ENCODE results near the gene YY1AP1.
A peak's percentile ranks its signal among the peaks of the same experiment; 100 is the strongest.
"Not testable (repeated sequence)": the region's sequence is repeated elsewhere in the genome, so short reads cannot be mapped to it uniquely, and the experiment has no call there.

The YY1AP1 gene

GRCh38 chr1:155711457-155711856, 22.9 kb upstream of the YY1AP1 start:
- not testable (repeated sequence) for H3K27me3 ChIP-seq (ENCODE audit: control insufficient read depth, insufficient read depth, low read length); H3K27ac ChIP-seq (ENCODE audit: low read length); H3K4me3 ChIP-seq (ENCODE audit: low read length); H3K9ac ChIP-seq (ENCODE audit: low read length); H3K4me1 ChIP-seq (ENCODE audit: control insufficient read depth, low read depth, low read length); H3K9me3 ChIP-seq (ENCODE audit: control insufficient read depth, low read depth, low read length)
- peaks cover 19% of the 10 kb centered on the region for H3K36me3 ChIP-seq (ENCODE audit: control insufficient read depth, low read depth, low read length)

GRCh38 chr1:155709391-155709790, 20.8 kb upstream of the YY1AP1 start:
- Histone ChIP-seq H3K27ac (ENCODE audit: low read length) (no peak overlapping the region), H3K36me3 (ENCODE audit: control insufficient read depth, low read depth, low read length) (peaks cover 15% of the 10 kb centered on the region), H3K9ac (ENCODE audit: low read length) (no peak overlapping the region), H3K4me1 (ENCODE audit: control insufficient read depth, low read depth, low read length) (no peaks in the 10 kb centered on the region), H3K27me3 (ENCODE audit: control insufficient read depth, insufficient read depth, low read length) (no peaks in the 10 kb centered on the region), H3K9me3 (ENCODE audit: control insufficient read depth, low read depth, low read length) (no peaks in the 10 kb centered on the region), H3K4me3 (ENCODE audit: low read length) (no peak overlapping the region)

GRCh38 chr1:155706139-155706538, 17.6 kb upstream of the YY1AP1 start:
- Histone ChIP-seq H3K36me3 (ENCODE audit: control insufficient read depth, low read depth, low read length) (peaks cover 4% of the 10 kb centered on the region), H3K9me3 (ENCODE audit: control insufficient read depth, low read depth, low read length) (no peaks in the 10 kb centered on the region), H3K4me1 (ENCODE audit: control insufficient read depth, low read depth, low read length) (no peaks in the 10 kb centered on the region), H3K27ac (ENCODE audit: low read length) (no peak overlapping the region), H3K4me3 (ENCODE audit: low read length) (no peak overlapping the region), H3K9ac (ENCODE audit: low read length) (no peak overlapping the region), H3K27me3 (ENCODE audit: control insufficient read depth, insufficient read depth, low read length) (no peaks in the 10 kb centered on the region)

- not testable (repeated sequence) for H3K4me3 ChIP-seq (ENCODE audit: low read length); H3K27ac ChIP-seq (ENCODE audit: low read length); H3K9ac ChIP-seq (ENCODE audit: low read length); H3K36me3 ChIP-seq (ENCODE audit: control insufficient read depth, low read depth, low read length); H3K9me3 ChIP-seq (ENCODE audit: control insufficient read depth, low read depth, low read length); H3K27me3 ChIP-seq (ENCODE audit: control insufficient read depth, insufficient read depth, low read length); H3K4me1 ChIP-seq (ENCODE audit: control insufficient read depth, low read depth, low read length)
Measured at GRCh38 chr1:155704414-155704813, 15.8 kb upstream of the YY1AP1 start.

- H3K36me3 ChIP-seq (ENCODE audit: control insufficient read depth, low read depth, low read length), result no peaks in the 10 kb centered on the region
- H3K4me3 ChIP-seq (ENCODE audit: low read length), result no peak overlapping the region
- no peaks in the 10 kb centered on the region for H3K27me3 ChIP-seq (ENCODE audit: control insufficient read depth, insufficient read depth, low read length)
- H3K9me3 ChIP-seq (ENCODE audit: control insufficient read depth, low read depth, low read length), result no peaks in the 10 kb centered on the region
- H3K27ac ChIP-seq (ENCODE audit: low read length), result no peak overlapping the region
- H3K9ac ChIP-seq (ENCODE audit: low read length), result no peak overlapping the region
- H3K4me1 ChIP-seq (ENCODE audit: control insufficient read depth, low read depth, low read length), result no peaks in the 10 kb centered on the region
Measured at GRCh38 chr1:155703216-155703615, 14.6 kb upstream of the YY1AP1 start.

GRCh38 chr1:155701675-155702074, 13.1 kb upstream of the YY1AP1 start:
- H3K9me3 ChIP-seq (ENCODE audit: control insufficient read depth, low read depth, low read length); H3K4me3 ChIP-seq (ENCODE audit: low read length); H3K27ac ChIP-seq (ENCODE audit: low read length); H3K4me1 ChIP-seq (ENCODE audit: control insufficient read depth, low read depth, low read length); H3K9ac ChIP-seq (ENCODE audit: low read length); H3K27me3 ChIP-seq (ENCODE audit: control insufficient read depth, insufficient read depth, low read length); H3K36me3 ChIP-seq (ENCODE audit: control insufficient read depth, low read depth, low read length): not testable (repeated sequence)

GRCh38 chr1:155699062-155699461, 10.5 kb upstream of the YY1AP1 start:
- H3K4me1 ChIP-seq (ENCODE audit: control insufficient read depth, low read depth, low read length), result not testable (repeated sequence)

GRCh38 chr1:155698382-155699038, 9.9 kb upstream of the YY1AP1 start:
- Histone ChIP-seq H3K4me1 (ENCODE audit: control insufficient read depth, low read depth, low read length) (no peaks in the 10 kb centered on the region), H3K4me3 (ENCODE audit: low read length) (no peak overlapping the region), H3K9me3 (ENCODE audit: control insufficient read depth, low read depth, low read length) (no peaks in the 10 kb centered on the region), H3K9ac (ENCODE audit: low read length) (peak overlapping the region; percentile 13), H3K36me3 (ENCODE audit: control insufficient read depth, low read depth, low read length) (no peaks in the 10 kb centered on the region), H3K27ac (ENCODE audit: low read length) (no peak overlapping the region), H3K27me3 (ENCODE audit: control insufficient read depth, insufficient read depth, low read length) (no peaks in the 10 kb centered on the region)

More at GRCh38 chr1:155699062-155699461, 10.5 kb upstream of the YY1AP1 start:
- not testable (repeated sequence) for H3K4me3 ChIP-seq (ENCODE audit: low read length); H3K9me3 ChIP-seq (ENCODE audit: control insufficient read depth, low read depth, low read length); H3K27ac ChIP-seq (ENCODE audit: low read length); H3K36me3 ChIP-seq (ENCODE audit: control insufficient read depth, low read depth, low read length); H3K27me3 ChIP-seq (ENCODE audit: control insufficient read depth, insufficient read depth, low read length)
- peak overlapping the region; percentile 13 for H3K9ac ChIP-seq (ENCODE audit: low read length)

GRCh38 chr1:155697616-155698015, 9.0 kb upstream of the YY1AP1 start:
- not testable (repeated sequence) for H3K9ac ChIP-seq (ENCODE audit: low read length); H3K9me3 ChIP-seq (ENCODE audit: control insufficient read depth, low read depth, low read length); H3K27me3 ChIP-seq (ENCODE audit: control insufficient read depth, insufficient read depth, low read length); H3K4me1 ChIP-seq (ENCODE audit: control insufficient read depth, low read depth, low read length); H3K4me3 ChIP-seq (ENCODE audit: low read length); H3K27ac ChIP-seq (ENCODE audit: low read length); H3K36me3 ChIP-seq (ENCODE audit: control insufficient read depth, low read depth, low read length)

- no peak overlapping the region for H3K4me3 ChIP-seq (ENCODE audit: low read length)
- H3K9ac ChIP-seq (ENCODE audit: low read length), result no peak overlapping the region
- H3K9me3 ChIP-seq (ENCODE audit: control insufficient read depth, low read depth, low read length), result no peaks in the 10 kb centered on the region
- peaks cover 12% of the 10 kb centered on the region for H3K36me3 ChIP-seq (ENCODE audit: control insufficient read depth, low read depth, low read length)
- H3K4me1 ChIP-seq (ENCODE audit: control insufficient read depth, low read depth, low read length), result no peaks in the 10 kb centered on the region
- H3K27me3 ChIP-seq (ENCODE audit: control insufficient read depth, insufficient read depth, low read length), result no peaks in the 10 kb centered on the region
- H3K27ac ChIP-seq (ENCODE audit: low read length), result no peak overlapping the region
Measured at GRCh38 chr1:155697046-155697445, 8.5 kb upstream of the YY1AP1 start.

- Histone ChIP-seq H3K27ac (ENCODE audit: low read length) (no peak overlapping the region), H3K4me1 (ENCODE audit: control insufficient read depth, low read depth, low read length) (no peaks in the 10 kb centered on the region), H3K36me3 (ENCODE audit: control insufficient read depth, low read depth, low read length) (peaks cover 18% of the 10 kb centered on the region), H3K4me3 (ENCODE audit: low read length) (no peak overlapping the region), H3K9ac (ENCODE audit: low read length) (no peak overlapping the region), H3K27me3 (ENCODE audit: control insufficient read depth, insufficient read depth, low read length) (no peaks in the 10 kb centered on the region), H3K9me3 (ENCODE audit: control insufficient read depth, low read depth, low read length) (no peaks in the 10 kb centered on the region)
Measured at GRCh38 chr1:155696524-155696923, 8.0 kb upstream of the YY1AP1 start.

- no peak overlapping the region for H3K9ac ChIP-seq (ENCODE audit: low read length)
- H3K9me3 ChIP-seq (ENCODE audit: control insufficient read depth, low read depth, low read length), result no peaks in the 10 kb centered on the region
- H3K27ac ChIP-seq (ENCODE audit: low read length), result no peak overlapping the region
- peaks cover 23% of the 10 kb centered on the region for H3K36me3 ChIP-seq (ENCODE audit: control insufficient read depth, low read depth, low read length)
- no peaks in the 10 kb centered on the region for H3K27me3 ChIP-seq (ENCODE audit: control insufficient read depth, insufficient read depth, low read length)
- H3K4me1 ChIP-seq (ENCODE audit: control insufficient read depth, low read depth, low read length), result no peaks in the 10 kb centered on the region
- no peak overlapping the region for H3K4me3 ChIP-seq (ENCODE audit: low read length)
Measured at GRCh38 chr1:155695608-155696007, 7.0 kb upstream of the YY1AP1 start.

Data from iPS-18a (cell line).